HG03460 (cell line): ENCODE data around the gene KRT17.

Experiments
- ATAC-seq: cut with Tn5 transposase; IDR thresholded peaks from one replicate; pipeline ENCODE4 v1.9.1; 2021; ENCODE audit not compliant: unreplicated experiment

KRT17 gene

DNA sequence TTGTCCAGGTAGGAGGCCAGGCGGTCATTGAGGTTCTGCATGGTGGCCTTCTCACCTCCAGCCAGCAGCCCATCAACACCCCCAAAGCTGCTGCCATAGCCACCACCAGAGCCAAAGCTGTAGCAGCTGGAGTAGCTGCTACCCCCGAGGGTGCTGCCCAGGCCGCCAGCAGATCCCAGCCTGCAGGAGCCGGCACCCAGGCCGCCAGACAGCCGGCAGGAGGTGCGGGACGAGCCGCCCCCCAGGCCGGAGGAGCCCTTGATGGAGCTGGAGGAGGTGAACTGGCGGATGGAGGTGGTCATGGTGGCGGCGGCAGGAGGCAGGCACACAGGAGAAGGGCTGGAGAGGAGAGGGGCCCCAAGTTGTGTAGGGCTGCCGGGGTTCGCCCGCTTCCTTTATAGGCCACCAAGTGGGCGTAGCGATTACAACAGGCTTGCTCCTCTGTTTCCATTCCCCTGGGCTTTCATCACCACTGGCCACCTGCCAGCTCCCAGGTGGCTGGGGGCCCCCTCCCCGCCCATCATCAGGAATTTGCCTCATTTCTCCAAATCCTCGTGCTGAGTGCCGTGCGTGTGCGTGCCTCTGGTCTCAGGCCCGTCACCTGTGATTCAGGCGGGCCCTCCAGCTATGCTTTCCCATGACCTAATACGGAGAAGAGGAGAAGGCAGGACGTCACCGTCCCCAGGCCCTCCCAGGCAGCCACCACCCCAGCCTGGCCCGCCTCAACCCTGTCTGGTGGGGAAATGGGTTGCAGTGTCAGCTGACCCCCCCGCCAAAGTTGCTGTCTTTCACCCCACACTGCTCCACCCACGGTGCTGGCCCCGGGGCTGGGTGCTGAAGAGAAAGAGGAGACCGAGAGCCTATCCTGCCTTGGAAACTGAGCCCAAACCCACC is at the start of gene KRT17:
Gene KRT17 (minus strand): TSS at position 368 of the 894 bp plus-strand sequence. CDS start 66 bp downstream, at position 302.
- no peak for ATAC-seq

DNA sequence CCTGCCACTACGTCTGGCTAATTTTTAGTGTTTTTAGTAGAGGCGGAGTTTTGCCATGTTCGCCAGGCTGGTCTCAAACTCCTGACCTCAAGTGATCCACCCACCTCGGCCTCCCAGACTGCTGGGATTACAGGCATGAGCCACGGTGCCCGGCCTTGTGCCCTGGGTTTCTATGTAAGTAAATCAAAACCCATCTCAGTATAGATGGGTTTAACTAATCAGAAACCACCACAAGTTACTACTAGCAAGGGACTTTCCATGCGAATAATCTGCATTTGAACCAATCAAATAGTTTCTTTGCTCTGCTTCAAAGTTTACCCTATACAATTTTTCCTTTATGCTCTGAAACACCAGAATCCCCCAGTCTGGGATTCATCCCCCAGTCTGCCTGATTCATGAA is 47.8 kb upstream of the KRT17 start:
- ATAC-seq, result no peak

DNA sequence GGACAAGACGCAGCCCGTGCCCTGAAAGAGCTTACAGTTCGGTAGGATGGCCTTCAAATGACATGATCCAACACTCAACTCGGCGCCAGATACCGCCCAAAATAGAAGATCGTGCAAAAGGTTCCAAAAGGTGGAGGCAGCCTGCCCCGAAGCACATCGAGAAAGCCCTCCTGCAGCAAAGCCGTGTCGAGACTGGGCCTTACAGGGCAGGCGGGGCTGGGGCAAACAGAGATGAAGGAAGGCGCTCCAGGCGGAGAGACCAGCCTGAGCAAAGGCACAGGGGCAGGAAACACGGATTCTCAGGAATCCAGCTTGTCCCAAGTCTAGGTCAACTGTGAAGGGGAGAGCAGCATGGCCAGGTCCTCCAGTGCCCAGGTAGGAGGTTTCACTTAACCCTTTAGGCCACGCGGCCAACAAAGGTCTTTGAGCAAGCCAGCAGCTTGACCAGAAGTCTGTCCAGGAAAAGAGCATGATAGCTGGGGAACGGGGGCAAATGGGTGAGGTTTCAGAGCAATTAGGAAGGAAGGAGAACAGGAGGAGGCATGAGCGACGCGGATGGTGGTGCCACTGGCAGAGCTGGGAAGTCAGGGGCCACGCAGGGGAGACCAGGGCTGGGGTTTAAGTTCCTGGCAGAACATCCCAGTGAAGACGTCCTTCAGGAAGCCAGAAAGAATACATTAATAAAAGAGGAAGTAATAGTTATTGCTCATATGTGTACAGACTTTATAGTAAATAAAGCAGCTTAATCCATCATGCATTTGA is 43.1 kb upstream of the KRT17 start:
- no peak for ATAC-seq

DNA sequence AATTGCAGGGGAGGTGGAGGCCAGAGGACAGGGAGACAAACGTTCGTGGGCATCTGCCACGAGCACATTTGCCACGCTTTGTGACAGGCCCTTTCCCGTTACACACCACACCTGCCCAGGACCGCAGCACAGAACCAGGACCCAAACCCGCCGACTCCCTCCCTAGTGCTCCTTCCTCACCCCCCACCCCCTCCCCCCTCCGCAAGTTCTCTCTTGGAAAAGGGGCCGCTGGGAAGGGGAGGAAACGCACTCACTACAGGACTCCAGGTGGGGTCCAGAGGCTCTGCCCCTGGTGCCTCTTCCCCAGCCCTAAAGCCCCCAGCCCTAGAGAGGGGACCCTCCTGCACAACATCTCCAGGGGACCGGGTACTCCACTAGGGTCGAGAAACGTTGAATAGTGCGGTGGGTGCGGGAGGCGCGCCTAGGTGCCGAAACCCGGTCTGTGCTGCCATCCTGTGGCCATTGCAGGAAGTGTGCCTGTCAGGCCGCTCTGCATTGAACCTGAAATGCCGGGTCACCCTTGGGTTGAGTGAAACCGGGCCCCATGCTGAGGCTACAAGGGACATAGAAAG is 42.4 kb upstream of the KRT17 start:
- ATAC-seq, result no peak

DNA sequence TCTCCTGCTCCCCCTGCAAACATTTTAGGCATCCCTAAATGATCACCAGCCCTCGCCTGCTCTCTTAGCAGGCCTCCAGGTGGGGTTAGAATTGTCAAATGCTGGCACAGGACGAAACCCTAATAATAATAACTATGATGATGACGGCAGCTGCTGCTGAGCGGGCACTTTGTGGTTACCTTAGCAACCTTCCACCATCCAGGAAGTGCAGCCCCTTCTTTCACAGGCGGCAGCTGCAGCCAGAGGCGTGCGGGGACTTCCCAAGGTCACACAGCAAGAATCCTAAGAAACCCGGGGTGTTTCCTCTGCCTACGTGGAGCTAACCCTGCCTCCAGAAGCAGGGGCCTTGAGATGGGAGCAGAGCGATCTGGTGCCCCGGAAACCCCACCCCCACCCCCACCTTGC is 41.9 kb upstream of the KRT17 start:
- peak; percentile 30 for ATAC-seq

DNA sequence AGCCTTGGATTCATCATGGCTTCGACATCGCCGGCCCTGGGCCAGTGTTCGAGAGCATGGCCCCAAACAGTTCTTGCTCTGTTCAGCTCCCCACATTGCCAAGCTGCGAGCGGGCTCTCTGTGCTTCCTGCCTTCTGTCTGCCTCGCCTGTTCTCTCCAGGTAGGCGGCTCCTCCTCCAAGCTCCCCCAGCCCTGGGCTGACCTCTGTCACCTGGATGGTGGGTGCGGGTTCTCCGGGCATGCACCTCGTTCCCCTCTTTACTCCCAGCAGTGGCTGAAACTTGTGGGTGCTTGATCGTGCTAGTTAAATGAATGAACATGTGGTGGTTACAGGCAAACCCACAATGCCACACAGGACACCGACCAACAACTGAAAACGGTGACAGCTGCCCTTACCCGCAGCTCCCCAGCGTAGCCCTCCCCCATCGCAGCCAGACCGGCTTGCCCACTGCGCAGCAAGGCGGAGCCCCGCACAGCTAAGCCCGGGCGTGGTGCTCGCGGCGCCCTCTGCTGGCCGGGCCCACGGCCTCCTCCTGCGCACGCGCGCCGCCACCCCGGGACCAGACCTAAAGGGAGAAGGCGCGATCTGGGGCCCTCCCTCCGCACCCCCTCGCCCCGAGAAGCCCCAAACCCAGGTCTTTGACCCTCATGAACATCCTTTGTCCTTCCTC is 41.3 kb upstream of the KRT17 start:
- ATAC-seq, result peak; percentile 51

DNA sequence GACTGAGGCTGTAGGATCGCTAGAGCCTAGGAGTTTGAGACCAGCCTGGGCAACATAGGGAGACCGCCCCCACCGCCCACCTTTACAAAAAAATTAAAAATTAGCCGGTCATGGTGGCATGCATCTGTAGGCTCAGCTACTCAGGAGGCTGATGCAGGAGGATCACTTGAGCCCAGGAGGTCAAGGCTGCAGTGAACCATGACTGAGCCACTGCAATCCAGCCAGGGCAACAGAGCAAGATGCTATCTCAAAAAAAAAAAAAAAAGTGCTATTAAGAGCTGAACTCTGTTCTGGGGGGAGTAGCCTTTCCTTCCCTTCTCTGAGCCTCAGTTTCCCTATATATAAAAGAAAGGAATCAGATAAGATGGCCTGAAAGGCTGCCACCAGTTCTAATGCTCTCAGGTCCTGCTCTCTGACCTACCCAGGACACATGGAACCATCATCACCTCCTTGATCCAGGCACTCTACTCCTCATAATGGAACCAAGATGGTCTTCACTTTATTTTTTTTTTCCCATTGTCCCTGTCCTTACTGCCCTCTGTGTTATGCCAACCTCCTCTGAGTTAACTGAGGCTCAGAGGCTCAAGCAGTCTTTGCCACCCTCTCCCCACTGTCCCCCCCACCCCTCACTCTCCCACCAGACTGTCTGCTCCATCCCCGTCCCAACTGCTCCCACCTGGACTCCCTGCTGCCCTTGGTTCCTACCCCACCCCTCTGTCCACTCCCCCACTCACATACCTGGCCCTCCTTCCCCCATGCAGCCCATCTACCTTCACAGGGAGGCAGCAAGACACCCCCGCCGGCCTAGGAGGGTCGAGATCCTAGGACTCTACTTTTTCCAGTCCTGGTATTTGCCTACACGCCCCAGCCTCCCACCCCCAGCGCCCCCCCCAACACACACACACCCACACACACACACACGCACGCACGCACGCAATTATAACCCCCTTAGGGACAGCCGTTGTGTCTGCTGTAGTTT is 40.5 kb upstream of the KRT17 start:
- no peak for ATAC-seq

DNA sequence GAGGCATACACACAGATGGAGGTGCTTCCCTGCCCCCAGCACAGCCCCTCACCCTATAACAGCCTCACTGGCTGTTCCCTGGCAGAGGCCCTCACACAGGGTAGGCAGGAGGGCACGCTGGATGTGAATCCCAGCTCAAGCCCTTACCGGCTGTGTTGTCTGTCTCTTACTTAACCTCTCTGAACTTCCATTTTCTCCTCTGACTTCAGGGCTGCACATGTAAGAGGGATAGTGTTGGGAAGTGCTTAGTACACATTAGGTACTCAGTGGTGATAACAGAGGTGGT is 39.7 kb upstream of the KRT17 start:
- ATAC-seq, result no peak

DNA sequence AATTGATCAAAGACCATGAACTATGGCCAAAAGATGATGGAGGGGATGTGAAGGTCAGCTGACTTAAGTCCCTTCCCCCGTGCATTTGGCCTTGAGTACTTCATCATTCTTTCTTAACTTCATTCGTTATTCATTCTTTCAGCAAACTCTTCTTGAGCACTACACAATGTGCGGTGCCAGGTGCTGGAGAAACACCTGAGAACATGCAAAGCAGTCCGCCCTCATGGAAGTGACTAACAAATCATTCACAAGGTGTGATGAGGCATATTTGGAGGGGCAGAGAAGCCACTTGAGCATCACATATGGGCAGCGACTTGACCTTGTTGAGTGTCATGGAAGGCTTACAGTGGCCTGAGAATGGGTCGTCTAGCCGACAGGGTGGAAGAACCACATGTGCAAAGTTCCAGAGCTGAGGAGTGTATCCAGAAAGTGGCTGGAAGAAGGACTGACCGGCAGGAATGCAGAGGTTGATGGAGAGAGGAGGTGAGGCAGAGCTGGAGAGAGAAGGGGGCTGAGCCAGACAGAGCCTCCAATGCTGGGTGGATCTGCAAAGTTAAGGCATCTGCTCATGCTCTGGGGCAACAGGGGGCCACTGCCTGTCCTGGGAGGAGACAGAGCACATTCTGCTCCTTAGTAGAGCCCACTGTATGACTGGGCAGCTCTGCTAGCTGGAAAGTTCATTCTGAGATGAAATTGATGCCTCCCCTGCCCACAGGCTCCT is 39.2 kb upstream of the KRT17 start:
- ATAC-seq, result no peak

DNA sequence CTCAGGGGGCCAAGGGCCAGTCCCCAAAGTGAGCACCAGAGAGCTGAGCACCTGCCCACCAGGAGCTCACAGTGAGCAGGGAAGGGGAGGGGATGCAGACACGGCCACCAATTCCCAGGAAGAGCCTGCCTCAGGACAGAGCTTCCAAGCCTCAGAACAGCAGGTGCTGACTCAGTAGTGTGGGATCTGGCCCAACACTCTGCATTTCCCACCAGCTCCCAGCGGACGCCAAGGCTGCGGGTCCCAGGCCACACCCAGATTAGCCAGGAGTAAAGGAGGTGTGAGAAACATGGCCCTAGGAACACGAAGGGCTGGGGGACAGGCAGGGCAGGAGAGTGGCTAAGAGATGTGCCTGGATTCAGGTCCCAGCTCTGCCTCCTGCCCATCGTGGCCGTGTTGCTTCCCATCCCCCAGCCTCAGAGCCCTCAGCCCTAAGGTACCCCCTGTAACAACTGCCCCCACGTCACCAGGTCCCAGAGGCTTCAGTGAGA is 35.9 kb upstream of the KRT17 start:
- ATAC-seq, result no peak

DNA sequence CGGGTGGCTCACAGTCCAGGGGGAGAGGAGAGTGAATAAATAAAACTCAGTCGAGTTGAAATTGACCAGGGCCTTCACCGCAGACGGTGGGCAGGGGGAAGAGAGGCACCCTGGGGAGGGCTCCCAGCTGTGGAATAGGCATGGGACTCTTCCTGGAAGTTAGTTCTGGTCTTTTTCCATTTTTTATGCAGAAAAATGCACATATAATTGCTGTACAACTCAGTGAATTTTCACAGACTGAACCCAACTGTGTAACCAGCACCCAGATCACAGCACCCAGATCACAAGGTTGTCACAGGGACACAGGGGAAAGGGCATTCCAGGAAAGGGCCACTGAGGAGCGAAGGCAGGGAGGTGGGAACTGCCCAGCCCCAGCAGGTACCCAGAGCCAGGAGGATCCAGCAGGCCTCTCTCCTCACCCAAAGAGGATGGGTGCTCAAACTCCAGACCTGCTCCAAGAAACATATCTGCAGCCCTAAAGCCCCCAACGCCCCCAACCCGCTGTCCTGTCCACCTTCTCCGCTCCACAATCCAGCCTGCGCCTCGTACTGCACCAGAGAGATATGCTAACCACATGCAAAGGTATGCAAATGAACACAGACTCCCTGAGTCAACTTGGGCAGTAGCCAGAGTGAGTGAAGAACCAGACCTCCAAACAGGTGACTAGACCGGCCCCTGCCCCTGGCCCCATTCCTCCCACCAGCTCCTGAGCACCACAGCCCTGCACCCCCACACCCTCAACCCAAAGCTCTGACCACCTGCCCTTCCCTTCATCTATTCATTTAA is 35.2 kb upstream of the KRT17 start:
- no peak for ATAC-seq

DNA sequence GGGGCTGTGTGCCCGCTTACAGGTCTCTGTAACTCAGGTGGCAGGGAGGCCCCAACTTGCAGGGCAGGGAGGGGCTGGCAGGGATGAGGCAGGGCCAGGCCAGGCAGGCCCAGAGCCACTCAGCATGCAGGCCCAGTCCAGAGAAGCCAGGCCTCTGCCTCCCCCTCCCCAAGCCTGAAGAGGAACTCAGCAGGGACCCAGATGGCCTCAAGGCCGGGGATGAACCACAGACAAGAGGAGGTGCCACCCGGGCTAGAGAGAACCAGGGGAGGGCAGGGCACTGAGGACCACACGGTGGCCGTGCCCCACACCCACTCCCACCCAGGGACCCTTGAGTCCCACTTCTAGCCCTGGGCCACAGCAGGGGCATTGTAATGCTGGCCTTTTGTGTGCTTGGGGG is 34.5 kb upstream of the KRT17 start:
- ATAC-seq, result no peak

DNA sequence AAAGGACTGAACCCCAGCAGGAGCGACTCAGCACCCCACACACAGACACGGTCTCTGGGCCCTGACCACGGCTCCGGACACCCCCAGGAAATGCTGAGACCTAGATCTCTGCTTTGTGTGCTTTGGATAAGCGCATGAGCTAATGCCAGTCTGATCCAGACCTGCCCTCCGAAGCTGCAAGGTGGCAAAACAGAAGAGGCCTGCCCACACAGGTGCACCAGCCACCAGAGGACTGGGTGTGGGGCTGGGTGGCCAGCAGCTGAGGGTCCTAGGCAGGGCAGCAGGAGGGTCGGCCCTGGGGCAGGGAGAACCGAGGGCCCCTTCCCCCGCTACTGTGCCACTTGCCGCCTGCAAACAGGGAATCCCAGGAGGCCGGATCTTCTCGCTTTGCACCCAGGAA is 33.6 kb upstream of the KRT17 start:
- no peak for ATAC-seq

DNA sequence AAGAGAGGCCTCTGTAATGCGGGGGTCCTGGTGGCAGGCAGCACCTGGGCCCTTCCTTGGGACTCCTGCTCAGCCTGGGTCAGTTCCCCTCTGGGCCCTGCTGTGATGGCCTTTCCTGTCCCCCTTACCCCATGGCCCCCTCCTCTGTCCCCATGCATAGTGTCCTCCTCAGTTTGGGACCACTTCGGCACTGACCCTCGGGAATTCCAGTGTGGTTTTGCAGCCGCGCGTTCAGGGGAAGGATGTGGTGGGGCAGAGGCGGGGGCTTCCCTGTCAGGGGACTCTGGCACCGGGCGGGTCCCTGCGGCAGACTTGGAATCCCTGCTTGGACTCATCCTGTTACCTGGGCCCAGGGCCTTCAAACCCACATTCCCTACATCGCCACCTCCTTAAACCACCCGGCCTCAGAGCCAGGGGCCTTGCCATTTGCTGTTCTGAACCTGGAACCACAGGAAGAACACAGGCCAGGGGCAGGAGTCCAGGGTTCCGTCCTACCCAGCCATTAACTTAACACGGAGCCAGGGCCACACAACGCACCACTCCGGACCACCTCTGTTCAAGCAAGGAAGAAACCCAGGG is 32.9 kb upstream of the KRT17 start:
- no peak for ATAC-seq

DNA sequence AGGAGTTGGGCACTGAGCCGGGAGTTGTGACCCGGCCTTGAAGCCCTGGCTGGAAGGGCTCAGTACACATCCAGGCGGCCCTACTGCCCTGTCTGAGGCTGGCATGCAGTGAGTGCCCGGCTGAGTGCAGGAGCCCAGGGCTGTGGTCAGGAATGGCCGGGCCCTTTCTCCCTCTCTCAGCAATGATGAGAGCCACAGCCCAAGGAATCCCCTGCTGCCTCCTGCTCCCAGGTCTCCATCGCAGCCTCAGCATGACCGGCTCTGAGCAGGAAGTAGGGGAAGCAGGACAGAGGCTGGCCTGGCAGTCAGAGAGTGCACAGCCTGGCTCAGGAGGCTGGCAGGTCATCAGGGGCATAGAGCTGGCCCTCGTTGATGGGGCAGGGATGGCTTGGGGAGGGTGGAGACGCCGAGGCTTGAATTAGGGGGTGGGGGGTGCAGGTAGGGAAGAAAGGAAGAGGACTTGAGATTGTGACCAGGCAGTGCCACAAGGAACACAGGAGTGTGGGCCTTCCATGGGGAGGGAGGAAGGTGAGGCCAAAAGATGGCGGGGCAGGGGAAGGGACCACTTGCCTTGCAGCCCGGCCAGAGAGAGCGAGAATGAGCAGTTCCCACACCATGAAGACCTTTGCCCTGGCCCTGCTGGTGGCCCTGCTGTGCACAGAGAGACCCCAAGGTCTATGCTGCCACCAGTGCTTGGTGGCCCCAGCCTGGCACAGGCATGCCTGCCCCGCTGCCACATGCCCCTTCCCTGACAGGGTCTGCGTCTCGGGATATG is 32.1 kb upstream of the KRT17 start:
- no peak for ATAC-seq

DNA sequence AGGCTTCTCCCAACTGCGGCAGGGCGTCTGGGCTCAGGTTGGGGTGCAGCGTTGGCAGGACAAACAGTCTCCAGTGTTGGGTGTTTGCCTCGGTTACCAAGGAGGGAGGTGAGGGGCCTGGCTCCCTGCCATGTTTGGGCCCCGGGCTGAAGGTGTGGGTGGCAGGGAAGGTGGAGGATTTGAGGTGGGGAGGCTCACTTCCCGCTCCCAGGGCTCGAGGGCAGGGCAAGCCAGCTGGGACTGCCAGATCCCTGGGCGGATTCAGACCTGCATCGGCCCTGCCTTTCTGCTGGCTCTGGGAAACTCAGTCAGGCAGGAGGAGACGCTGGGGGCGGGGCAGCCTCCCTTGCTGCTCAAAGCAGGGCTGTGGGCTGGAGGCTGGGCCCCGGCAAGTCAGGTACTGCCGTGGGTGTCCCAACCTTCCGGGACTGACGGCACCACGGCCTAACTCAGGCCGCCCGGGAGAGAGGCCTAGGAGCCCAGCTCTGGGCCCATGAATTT is 31.3 kb upstream of the KRT17 start:
- no peak for ATAC-seq
